HL-60 (cell line): ENCODE results near the gene TTC12.
A peak's percentile ranks its signal among the peaks of the same experiment; 100 is the strongest.

Experiments used
- DNase-seq, 2 experiments: peaks; one replicate each; pipeline ENCODE4 v3.0.0-alpha.2; 2010 to 2020; ENCODE audit warnings: low read depth in 1 of 2, low spot score in 1 of 2
- H3K27ac ChIP-seq: fragments of 250-450 bp; sonication (Bioruptor Pico); replicated peaks from 2 replicates; pipeline ENCODE4 v1.5.1; 2020; ENCODE audit warnings: mild to moderate bottlenecking, moderate library complexity
- H3K27me3 ChIP-seq: fragments of 250-450 bp; sonication (Bioruptor Pico); 2 replicates; pipeline ENCODE4 v1.5.1; 2021; ENCODE audit warnings: mild to moderate bottlenecking, moderate library complexity; ENCODE audit not compliant: insufficient read depth, poor library complexity, severe bottlenecking
- H3K4me3 ChIP-seq: replicated peaks from 2 replicates; pipeline ENCODE4 v1.5.1; 2011; ENCODE audit warnings: mild to moderate bottlenecking, control low read depth, low read length; ENCODE audit not compliant: insufficient read depth
- CTCF ChIP-seq: IDR thresholded peaks from one replicate; pipeline ENCODE4 v1.5.1; 2011; ENCODE audit warnings: low read length, control low read depth, inconsistent platforms; ENCODE audit not compliant: insufficient read depth
- GABPA ChIP-seq: IDR thresholded peaks from 2 replicates; pipeline ENCODE4 v1.6.1; 2012; ENCODE audit warnings: low read depth
- POLR2AphosphoS5 ChIP-seq: IDR thresholded peaks from 2 replicates; pipeline ENCODE4 v1.6.1; 2012; ENCODE audit warnings: low read depth
- REST ChIP-seq: IDR thresholded peaks from 2 replicates; pipeline ENCODE4 v1.6.1; 2012; ENCODE audit warnings: low read depth; ENCODE audit not compliant: insufficient replicate concordance
- SPI1 ChIP-seq: IDR thresholded peaks from 2 replicates; pipeline ENCODE4 v1.6.1; 2012; ENCODE audit warnings: low read depth, mild to moderate bottlenecking, borderline replicate concordance

The TTC12 gene

GRCh38 chr11:113304916-113305315, 9.5 kb upstream of the TTC12 start:
- no peak for TF ChIP-seq POLR2AphosphoS5
- TF ChIP-seq CTCF, result no peak
- no peak for TF ChIP-seq REST
- no peak for TF ChIP-seq GABPA
- TF ChIP-seq SPI1, result no peak
- H3K27me3 ChIP-seq, result no peaks in the 10 kb centered on the region
- H3K4me3 ChIP-seq, result no peak overlapping the region
- no peak for DNase-seq
- H3K27ac ChIP-seq, result no peak overlapping the region

GRCh38 chr11:113305440-113306336, 8.7 kb upstream of the TTC12 start:
- H3K27me3 ChIP-seq, result no peaks in the 10 kb centered on the region
- peak in 1 of 2 experiments; percentile 51 for DNase-seq
- H3K4me3 ChIP-seq, result no peak overlapping the region
- no peak overlapping the region for H3K27ac ChIP-seq
- TF ChIP-seq POLR2AphosphoS5, result no peak
- peak; percentile 93 for TF ChIP-seq CTCF
- no peak for TF ChIP-seq REST
- no peak for TF ChIP-seq SPI1
- TF ChIP-seq GABPA, result no peak

- Histone ChIP-seq H3K4me3 (no peak overlapping the region), H3K27ac (no peak overlapping the region), H3K27me3 (no peaks in the 10 kb centered on the region)
- TF ChIP-seq POLR2AphosphoS5 (no peak), CTCF (no peak), REST (no peak), SPI1 (no peak)
- no peak for DNase-seq
These were observed 5.8 kb upstream of the TTC12 start for GRCh38 chr11:113308601-113309000.
